Measurements from ENCODE around the gene PHF12.

Gene PHF12

DNA sequence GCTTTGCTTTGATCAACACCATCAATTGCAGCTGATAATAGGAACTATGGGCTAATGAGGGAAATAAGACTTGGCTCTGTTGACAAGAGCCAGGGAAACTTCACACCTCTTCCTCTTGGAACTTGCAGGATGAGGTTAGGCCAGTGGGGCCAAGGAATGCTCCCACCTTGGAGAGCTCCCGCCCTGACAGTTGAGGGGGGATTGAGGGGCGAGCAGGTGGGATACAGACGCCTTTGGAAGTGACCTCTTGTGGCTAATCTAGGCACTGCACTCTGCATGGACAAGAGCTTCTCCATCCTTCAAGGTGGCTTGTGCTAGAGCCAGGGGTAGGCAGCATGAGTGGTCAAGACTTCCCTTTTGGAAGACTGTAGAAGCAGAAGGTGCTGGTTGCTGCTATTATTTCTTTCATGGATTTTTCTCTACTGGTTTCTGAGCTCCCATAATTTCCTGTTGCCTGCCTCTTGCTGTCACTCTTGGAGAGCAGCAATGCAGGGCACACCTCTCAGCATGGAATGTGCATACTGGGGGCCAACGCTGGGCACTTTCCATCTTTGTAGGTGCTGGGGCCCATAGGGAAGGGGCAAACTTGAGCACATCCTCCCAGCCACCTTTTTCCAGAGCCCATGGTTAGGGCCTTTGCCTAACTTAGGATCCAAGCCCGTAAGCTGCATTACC lies 2.3 kb upstream of the PHF12 start:
- no peak overlapping the region for H3K27ac ChIP-seq (ENCODE audit: low read depth, low read length)
- H3F3A ChIP-seq (ENCODE audit: control insufficient read depth, insufficient read depth) = peaks cover 7% of the 10 kb centered on the region; the same call in 1 of the 2 replicates
- peaks cover 5% of the 10 kb centered on the region for H4K20me1 ChIP-seq (ENCODE audit: control insufficient read depth, insufficient read depth, low read depth, low read length)
- H3K4me2 ChIP-seq (ENCODE audit: low read length) = peak overlapping the region; percentile 86
- no peaks in the 10 kb centered on the region for H3K27me3 ChIP-seq (ENCODE audit: control insufficient read depth, low read length)
- H3K79me2 ChIP-seq (ENCODE audit: control insufficient read depth, low read length) = peaks cover 27% of the 10 kb centered on the region
- TF ChIP-seq EZH2phosphoT487 (IDR thresholded peaks at IDR 0.05; ENCODE audit: borderline replicate concordance, low read length) = no peak
- TF ChIP-seq CTCF (IDR thresholded peaks at IDR 0.05; ENCODE audit: low read depth, low read length, poor library complexity, severe bottlenecking) = peak; percentile 91
- H3K4me1 ChIP-seq (ENCODE audit: control insufficient read depth, low read length) = peaks cover 16% of the 10 kb centered on the region
- no peaks in the 10 kb centered on the region for H3K9me2 ChIP-seq (replicated peaks; ENCODE audit: control insufficient read depth, low read length)
- no peaks in the 10 kb centered on the region for H3K9me3 ChIP-seq (ENCODE audit: control insufficient read depth, insufficient read depth, low read length)
- peaks cover 20% of the 10 kb centered on the region for H3K36me3 ChIP-seq (ENCODE audit: control insufficient read depth, low read length)
- peak overlapping the region; percentile 80 for H3K4me3 ChIP-seq (ENCODE audit: low read length)

DNA sequence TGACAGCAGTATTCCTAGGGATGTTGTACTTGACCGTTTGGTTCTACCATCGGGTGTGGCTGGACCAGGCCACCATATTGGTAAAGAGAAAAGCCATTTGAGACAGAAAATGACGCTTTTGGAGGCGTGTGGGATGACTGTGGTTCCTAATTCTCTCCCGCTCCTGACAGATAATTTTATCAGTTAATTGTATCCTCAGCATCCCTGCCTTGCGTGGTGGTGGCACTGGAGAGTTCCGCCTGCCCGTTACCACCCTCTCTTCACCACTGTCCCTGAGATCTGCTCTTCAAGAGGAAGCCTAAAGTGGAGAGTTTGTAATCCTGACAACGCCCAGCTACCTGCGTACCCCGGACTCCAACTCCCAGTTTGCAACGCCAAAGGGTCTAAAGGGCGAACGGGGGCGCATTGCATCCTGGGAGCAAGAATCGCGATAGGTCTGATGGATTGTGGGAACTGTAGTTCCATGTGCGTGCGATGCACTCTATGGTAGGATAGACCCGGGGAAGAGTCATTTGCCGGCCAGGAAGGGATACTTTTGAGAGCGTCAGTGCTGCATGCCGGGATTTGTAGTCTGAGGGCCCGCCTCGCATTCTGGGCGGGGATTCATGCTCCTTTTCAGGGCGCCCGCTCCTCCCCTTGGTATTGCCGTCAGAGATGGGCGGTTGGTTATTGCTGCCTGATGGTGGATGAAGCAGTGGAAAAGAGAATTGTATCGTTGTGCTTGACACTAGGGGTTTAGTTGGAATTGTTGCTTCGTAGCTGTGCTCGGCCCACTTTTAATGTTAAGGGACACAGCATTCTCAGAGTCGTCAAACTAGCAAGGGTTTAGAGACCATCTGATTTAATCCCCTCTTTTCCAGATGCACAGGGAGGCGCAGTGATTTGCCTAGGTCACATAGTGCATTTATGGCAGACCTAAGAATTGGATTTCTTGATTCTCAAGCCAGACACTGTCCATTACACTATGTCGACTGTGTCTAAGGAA lies 965 bp upstream of the PHF12 start:
- peaks cover 40% of the 10 kb centered on the region for H3K79me2 ChIP-seq (ENCODE audit: control insufficient read depth, low read length)
- H3K4me2 ChIP-seq (ENCODE audit: low read length) = peak overlapping the region; percentile 86
- H3F3A ChIP-seq (ENCODE audit: control insufficient read depth, insufficient read depth) = peaks cover 7% of the 10 kb centered on the region; the same call in 1 of the 2 replicates
- H3K27ac ChIP-seq (ENCODE audit: low read depth, low read length) = peak overlapping the region; percentile 82
- TF ChIP-seq CTCF (IDR thresholded peaks at IDR 0.05; ENCODE audit: low read depth, low read length, poor library complexity, severe bottlenecking) (no peak), EZH2phosphoT487 (IDR thresholded peaks at IDR 0.05; ENCODE audit: borderline replicate concordance, low read length) (no peak)
- peaks cover 12% of the 10 kb centered on the region for H4K20me1 ChIP-seq (ENCODE audit: control insufficient read depth, insufficient read depth, low read depth, low read length)
- H3K9me2 ChIP-seq (replicated peaks; ENCODE audit: control insufficient read depth, low read length) = no peaks in the 10 kb centered on the region
- H3K4me1 ChIP-seq (ENCODE audit: control insufficient read depth, low read length) = peaks cover 29% of the 10 kb centered on the region
- no peaks in the 10 kb centered on the region for H3K27me3 ChIP-seq (ENCODE audit: control insufficient read depth, low read length)
- peak overlapping the region; percentile 80 for H3K4me3 ChIP-seq (ENCODE audit: low read length)
- H3K9me3 ChIP-seq (ENCODE audit: control insufficient read depth, insufficient read depth, low read length) = no peaks in the 10 kb centered on the region
- peaks cover 33% of the 10 kb centered on the region for H3K36me3 ChIP-seq (ENCODE audit: control insufficient read depth, low read length)

GRCh38 chr17:28950752-28951427 lies 428 bp downstream of the PHF12 start:
- Histone ChIP-seq H3K9me2 (replicated peaks; ENCODE audit: control insufficient read depth, low read length) (no peaks in the 10 kb centered on the region), H3K4me2 (ENCODE audit: low read length) (peak overlapping the region; percentile 92), H3K27me3 (ENCODE audit: control insufficient read depth, low read length) (no peaks in the 10 kb centered on the region), H3F3A (ENCODE audit: control insufficient read depth, insufficient read depth) (peaks cover 7% of the 10 kb centered on the region; the same call in 1 of the 2 replicates), H3K36me3 (ENCODE audit: control insufficient read depth, low read length) (peaks cover 47% of the 10 kb centered on the region), H3K4me1 (ENCODE audit: control insufficient read depth, low read length) (peaks cover 43% of the 10 kb centered on the region), H3K79me2 (ENCODE audit: control insufficient read depth, low read length) (peaks cover 54% of the 10 kb centered on the region), H3K4me3 (ENCODE audit: low read length) (peak overlapping the region; percentile 89), H3K9me3 (ENCODE audit: control insufficient read depth, insufficient read depth, low read length) (no peaks in the 10 kb centered on the region), H4K20me1 (ENCODE audit: control insufficient read depth, insufficient read depth, low read depth, low read length) (peaks cover 14% of the 10 kb centered on the region), H3K27ac (ENCODE audit: low read depth, low read length) (peak overlapping the region; percentile 78)
- TF ChIP-seq EZH2phosphoT487 (IDR thresholded peaks at IDR 0.05; ENCODE audit: borderline replicate concordance, low read length) (no peak), CTCF (IDR thresholded peaks at IDR 0.05; ENCODE audit: low read depth, low read length, poor library complexity, severe bottlenecking) (no peak)
